GM12892 (cell line): ENCODE results near the gene PTBP2. TPM values are rescaled to one million over a fixed set of nuclear protein-coding genes. Genes with fewer than 3 reads are reported as not detected.

Source experiments
- DNase-seq: peaks from one replicate; pipeline ENCODE4 v3.0.0; 2011; ENCODE audit not compliant: insufficient read length
- FAIRE-seq: peaks from 2 replicates; lab custom pipeline; 2011; peaks lifted over from hg19 to GRCh38; lab: Jason Lieb, UNC
- POLR2A ChIP-seq: IDR thresholded peaks from 2 replicates; pipeline ENCODE4 v1.6.1; 2011; ENCODE audit warnings: low read depth, low read length, control low read depth
- POLR2AphosphoS5 ChIP-seq: IDR thresholded peaks from 2 replicates; pipeline ENCODE4 v1.6.1; 2011; ENCODE audit warnings: low read depth, low read length, control low read depth
- TAF1 ChIP-seq: IDR thresholded peaks from 2 replicates; pipeline ENCODE4 v1.6.1; 2011; ENCODE audit warnings: low read depth, mild to moderate bottlenecking, control low read depth, low read length, borderline replicate concordance
- polyA plus RNA-seq: library from polyadenylated mRNA; unstranded; fragments of >200 nt; gene quantifications from one replicate; pipeline ENCODE4 v1.2.1, GENCODE V29; 2012; ENCODE audit warnings: missing spikeins, inconsistent platforms; ENCODE audit not compliant: missing spikeins

The PTBP2 gene
- 10.6 TPM for polyA plus RNA-seq

DNA sequence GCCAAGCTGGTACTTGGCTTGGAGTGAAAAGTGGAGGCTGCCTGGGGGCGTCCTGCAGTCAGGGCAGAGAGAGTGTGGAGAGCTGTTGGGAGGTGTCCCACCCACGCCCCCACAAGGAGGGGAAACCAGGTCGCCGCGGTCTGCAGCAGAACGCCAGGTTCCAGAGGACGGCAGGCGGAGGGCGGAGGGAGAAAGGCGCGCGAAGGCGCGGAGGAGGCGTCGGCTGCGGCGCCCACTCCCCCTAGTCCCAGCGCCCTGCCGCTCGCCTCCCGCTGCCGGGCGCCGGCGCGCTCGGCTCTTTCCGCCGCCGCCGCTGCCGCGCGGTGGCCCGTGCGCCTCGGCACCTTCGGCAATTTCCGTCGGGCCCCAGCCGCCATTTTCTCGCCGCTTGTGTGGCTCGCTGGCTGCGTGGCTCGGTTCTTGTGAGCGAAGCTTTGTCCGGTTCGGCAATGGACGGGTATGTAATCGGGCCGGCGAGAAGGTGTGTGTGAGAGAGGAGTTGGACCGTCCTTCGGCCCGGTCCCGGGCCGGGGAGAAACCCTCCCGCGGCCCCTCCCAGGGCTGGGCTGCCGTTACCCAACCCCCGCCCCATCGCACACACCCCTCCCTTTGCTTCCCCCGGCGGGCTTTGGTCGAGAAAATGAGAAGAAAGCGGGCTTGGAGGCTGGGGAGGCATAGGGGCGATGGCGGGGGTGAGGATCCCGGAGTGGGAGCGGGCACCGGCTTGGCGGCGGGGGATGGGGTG, at the start of gene PTBP2:
Gene PTBP2, plus strand, starts transcription at position 369 of the 745 bp plus-strand sequence. Its CDS starts 81 bp downstream, at position 450.
- peak; percentile 64; the same call in 1 of the 2 replicates for TF ChIP-seq POLR2A
- TF ChIP-seq POLR2AphosphoS5 = peak; percentile 37; the same call in 1 of the 2 replicates
- no peak for TF ChIP-seq TAF1
- FAIRE-seq (peak; percentile 95), DNase-seq (peak; percentile 83)

- FAIRE-seq (no peak), DNase-seq (no peak)
- TF ChIP-seq TAF1 = no peak
- TF ChIP-seq POLR2AphosphoS5 = no peak
- TF ChIP-seq POLR2A = no peak
These were observed 46.7 kb upstream of the PTBP2 start for GRCh38 chr1:96674915-96675314.

DNA sequence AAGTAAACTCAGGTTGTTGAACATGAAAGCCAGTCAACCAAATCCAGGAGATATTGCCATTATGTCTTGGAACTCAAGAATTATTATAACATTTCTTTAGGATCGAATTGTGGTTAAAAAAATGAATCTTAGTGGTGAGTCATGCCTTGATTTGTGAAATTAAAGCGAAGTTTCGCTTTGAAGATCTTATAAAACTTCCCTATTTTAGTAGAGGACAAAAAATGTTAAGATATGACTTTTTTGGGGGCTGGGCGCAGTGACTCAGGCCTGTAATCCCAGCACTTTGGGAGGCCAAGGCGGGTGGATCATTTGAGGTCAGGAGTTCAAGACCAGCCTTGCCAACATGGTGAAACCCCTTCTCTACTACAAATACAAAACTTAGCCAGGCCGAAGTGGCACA, 39.5 kb upstream of the PTBP2 start:
- TF ChIP-seq TAF1 = no peak
- TF ChIP-seq POLR2AphosphoS5 = no peak
- no peak for TF ChIP-seq POLR2A
- no peak for DNase-seq
- FAIRE-seq = no peak

GRCh38 chr1:96683931-96684330, 37.7 kb upstream of the PTBP2 start:
- no peak for TF ChIP-seq POLR2A
- DNase-seq = no peak
- FAIRE-seq = no peak

DNA sequence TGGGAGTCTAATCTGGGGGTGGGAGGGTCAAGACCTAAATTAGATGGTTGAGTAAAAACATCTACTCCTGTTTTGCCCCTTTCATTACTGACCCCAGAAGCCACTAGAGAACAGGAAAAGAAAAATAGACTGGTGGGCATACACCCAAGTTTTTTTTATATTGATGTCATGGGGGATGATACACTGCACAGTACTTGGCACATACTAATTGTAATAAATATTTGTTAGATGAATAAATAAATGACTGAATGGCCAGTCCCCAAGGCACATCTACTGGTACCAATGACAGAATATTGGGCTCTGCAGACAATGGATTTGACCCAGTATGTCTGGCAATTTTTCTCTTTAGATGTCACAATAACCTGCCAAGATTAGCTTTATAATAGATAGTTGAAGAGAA, 36.8 kb upstream of the PTBP2 start:
- TF ChIP-seq POLR2A = no peak
- no peak for TF ChIP-seq POLR2AphosphoS5
- no peak for TF ChIP-seq TAF1
- no peak for DNase-seq
- no peak for FAIRE-seq

GRCh38 chr1:96688767-96689166, 32.8 kb upstream of the PTBP2 start:
- no peak for FAIRE-seq
- DNase-seq = no peak
- no peak for TF ChIP-seq POLR2AphosphoS5
- TF ChIP-seq POLR2A = no peak
- no peak for TF ChIP-seq TAF1

DNA sequence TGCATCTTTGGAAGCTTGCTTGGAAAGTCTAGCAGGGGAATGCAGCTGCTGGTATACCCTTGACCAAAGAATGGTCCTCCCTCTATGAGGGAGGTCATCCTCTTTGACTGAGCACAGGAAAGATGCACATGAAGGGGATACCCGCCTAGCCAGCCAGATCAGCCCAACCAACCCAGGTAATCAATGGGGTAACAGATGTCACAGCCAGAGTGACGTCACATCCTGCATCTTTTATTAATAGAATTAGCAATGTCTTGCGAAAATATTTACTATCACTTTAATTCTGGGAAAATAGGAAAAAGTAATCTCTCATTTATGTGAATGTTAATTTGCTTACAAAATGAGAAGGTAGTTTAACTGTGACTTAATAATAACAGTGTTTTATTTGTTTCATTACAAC, 25.6 kb upstream of the PTBP2 start:
- TF ChIP-seq POLR2AphosphoS5 = no peak
- no peak for TF ChIP-seq TAF1
- no peak for TF ChIP-seq POLR2A
- DNase-seq = no peak
- no peak for FAIRE-seq

DNA sequence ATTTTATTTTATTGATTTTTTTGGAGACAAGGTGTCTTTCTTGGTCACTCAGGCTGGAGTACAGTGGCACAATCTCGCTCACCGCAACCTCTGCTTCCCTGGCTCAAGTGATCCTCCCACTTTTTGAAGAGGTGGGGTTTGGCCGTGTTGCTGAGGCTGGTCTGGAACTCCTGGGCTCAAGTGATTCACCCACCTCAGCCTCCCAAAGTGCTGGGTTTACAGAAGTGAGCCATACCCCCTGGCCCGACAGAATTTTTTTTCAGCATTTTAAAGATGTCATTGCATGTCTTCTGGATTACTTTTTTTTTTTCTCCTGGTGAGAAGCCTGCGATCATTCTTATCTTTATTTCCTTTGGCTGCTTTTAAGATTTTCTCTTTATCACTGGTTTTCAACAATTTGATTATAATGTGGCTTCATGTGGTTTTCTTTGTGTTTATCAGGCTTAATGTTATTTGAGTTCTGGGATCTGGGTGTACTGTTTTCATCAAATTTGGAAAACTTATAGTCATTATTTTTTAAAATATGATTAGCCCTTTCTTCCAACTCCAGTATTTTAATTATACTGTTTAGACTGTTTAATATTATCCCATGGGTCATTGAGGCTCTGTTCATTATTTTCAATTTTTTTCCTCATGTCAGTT, 23.1 kb upstream of the PTBP2 start:
- FAIRE-seq (no peak), DNase-seq (no peak)
- TF ChIP-seq POLR2AphosphoS5 (no peak), POLR2A (no peak), TAF1 (no peak)

DNA sequence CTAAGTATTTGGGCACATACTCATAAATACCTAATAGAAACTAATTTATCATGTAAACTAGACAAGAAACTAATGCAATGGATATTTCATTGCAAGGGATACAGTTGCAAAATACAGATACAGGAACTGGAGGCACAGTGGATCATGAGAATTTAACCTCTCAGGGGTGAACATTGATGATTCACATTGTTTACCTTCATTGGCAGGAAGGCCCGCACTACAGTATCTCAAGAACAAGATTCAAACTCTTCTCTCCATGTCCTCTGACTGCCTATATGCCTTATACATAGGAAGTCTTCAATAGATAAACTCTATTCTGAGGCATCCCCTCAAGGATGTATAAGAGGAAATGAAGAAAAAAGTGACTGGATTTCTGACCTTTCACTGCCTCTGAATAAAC, 18.4 kb upstream of the PTBP2 start:
- FAIRE-seq (no peak), DNase-seq (no peak)
- no peak for TF ChIP-seq POLR2AphosphoS5
- TF ChIP-seq POLR2A = no peak
- TF ChIP-seq TAF1 = no peak

DNA sequence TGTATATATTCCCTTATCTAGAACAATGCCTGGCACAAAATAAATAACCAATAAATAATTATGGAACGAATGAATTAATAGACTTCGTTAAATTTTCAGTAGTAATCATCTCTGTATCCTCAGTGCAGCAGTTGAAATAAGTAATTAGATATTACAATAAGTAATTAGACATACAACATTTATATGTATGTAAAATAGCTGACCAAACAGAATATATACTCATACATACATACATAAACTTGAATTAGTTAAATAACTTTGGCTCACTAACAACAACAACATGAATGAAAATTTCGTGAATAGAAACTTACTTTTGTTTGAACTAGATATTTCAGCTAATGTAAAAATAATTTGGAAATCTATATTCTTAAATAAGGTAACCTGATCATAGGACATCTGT, 14.6 kb upstream of the PTBP2 start:
- FAIRE-seq (no peak), DNase-seq (no peak)
- TF ChIP-seq POLR2A = no peak
- no peak for TF ChIP-seq POLR2AphosphoS5
- TF ChIP-seq TAF1 = no peak

DNA sequence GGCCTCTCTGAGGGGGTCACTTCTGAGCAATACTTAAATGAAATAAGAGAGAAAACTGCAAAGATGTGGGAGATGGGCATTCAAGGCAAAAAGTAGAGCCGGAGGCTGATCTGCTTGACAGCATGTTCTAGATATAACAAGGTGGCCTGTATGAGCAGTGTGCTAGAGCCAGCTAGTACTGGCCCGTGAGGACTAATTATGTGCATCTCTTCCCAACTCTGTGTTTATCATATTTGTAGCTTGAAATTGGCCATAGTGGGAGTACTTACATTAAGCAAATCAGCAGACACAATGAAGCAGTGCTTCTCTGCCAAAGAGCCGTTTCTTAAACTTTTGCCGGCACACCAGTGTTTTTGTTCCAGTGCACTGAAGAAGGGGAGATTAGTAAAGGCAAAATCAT, 13.1 kb upstream of the PTBP2 start:
- no peak for TF ChIP-seq POLR2A
- TF ChIP-seq TAF1 = no peak
- no peak for FAIRE-seq

DNA sequence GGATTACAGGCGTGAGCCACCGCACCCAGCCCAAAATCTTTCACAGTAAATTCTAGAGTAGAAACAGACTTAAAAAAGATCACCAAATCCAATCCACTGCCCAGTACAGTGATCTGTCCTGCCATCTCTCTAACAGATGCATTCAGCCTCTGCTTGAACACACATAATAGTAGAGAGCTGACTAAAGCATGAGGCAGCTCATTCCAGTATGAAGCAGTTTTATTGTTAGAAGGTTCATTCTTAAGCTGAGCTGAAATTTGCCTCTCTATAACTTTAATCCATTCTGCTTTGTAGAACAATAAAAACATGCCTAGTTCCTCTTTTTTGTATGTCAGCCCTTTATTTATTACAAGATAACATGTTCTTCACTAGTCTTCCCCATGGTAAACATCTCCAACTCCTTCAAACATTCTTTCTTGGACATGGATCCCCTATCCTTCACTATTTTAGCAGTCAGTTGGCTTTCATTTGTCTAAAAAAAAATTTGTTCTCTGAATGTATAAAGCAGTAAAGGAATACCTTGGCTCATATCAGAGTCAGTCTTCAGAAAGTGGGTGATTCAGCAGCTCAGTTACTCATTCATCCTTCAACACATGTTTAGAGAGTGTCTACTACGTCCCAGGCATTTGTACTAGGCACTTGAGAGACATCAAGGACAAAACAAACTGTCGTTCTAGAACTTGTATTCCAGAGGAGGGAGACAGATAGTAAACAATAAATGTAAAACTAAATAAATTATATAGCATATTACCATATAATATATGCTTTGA, 10.7 kb upstream of the PTBP2 start:
- FAIRE-seq (no peak), DNase-seq (no peak)
- TF ChIP-seq POLR2A (no peak), POLR2AphosphoS5 (no peak), TAF1 (no peak)

More for the DNA sequence above, 13.1 kb upstream of the PTBP2 start:
- DNase-seq = no peak
